ENCODE data around the gene ADAM15. TPM values are rescaled to one million over a fixed set of nuclear protein-coding genes. Genes with fewer than 3 reads are reported as not detected.

Gene ADAM15
- total and polyA plus RNA-seq, 2 donors (not counting 3 experiments of a cell fraction or from before 2014, with no cell fraction given) = 295 to 299 TPM

GRCh38 chr1:155016231-155016831 lies 34.8 kb upstream of the ADAM15 start:
- no peak overlapping the region for H2AFZ ChIP-seq (ENCODE audit: low read depth, low read length)
- no peak overlapping the region for H3K9ac ChIP-seq (replicated peaks; ENCODE audit: extremely low read depth, insufficient read depth, low read length)
- POLR2A ChIA-PET = interaction anchor here (1.4 kb wide), 1 partner anchor 20 kb away, joined by 3 read pairs; no protein-coding TSS in a partner anchor
- CTCF ChIA-PET = interaction anchor here (1.5 to 6.4 kb wide), 19 partner anchors 9 to 456 kb away, joined by 5 to 87 read pairs (median 19); partner anchors contain the start of genes ADAM15, FLAD1, LENEP and PBXIP1
- no peaks in the 10 kb centered on the region for H4K20me1 ChIP-seq (replicated peaks; ENCODE audit: control insufficient read depth, extremely low read depth, insufficient read depth, low read length)
- no peak overlapping the region for H3K4me2 ChIP-seq (ENCODE audit: insufficient read depth, low read length)
- no peaks in the 10 kb centered on the region for H3K79me2 ChIP-seq (ENCODE audit: control insufficient read depth, insufficient read depth, low read length)
- no peak for DNase-seq (ENCODE audit: low read depth, low spot score)
- H3K9me1 ChIP-seq (replicated peaks; ENCODE audit: control insufficient read depth, extremely low read depth, insufficient read depth, low read length) = no peaks in the 10 kb centered on the region
- peaks cover 9% of the 10 kb centered on the region for H3K4me1 ChIP-seq (ENCODE audit: control insufficient read depth, extremely low read depth, insufficient read depth, low read length)
- FAIRE-seq = no peak
- H3K9me3 ChIP-seq (replicated peaks; ENCODE audit: control insufficient read depth, insufficient read depth, low read length) = no peaks in the 10 kb centered on the region
- no peak overlapping the region for H3K4me3 ChIP-seq (replicated peaks in 1 of 3; ENCODE audit: insufficient read depth in 1 of 3, low read depth in 1 of 3, low read length in 3 of 3)
- BruUV-seq (replicated peaks) = no TSS peak
- intact Hi-C loops (cut with micrococcal nuclease) (loop anchor here (5.0 kb wide), 1 partner anchor 459 kb away; the partner anchor contains the start of gene UBE2Q1), dilution Hi-C loops (cut with MboI; ENCODE audit: extremely low pct_ligation_motif_present, low sequenced_read_pairs) (no loop called here)
- H3K27ac ChIP-seq (ENCODE audit: insufficient read depth, low read depth, low read length) = no peak overlapping the region
- no peak for TF ChIP-seq MAX (IDR thresholded peaks at IDR 0.05; ENCODE audit: insufficient read depth, insufficient read length)
- no peak for TF ChIP-seq FOS (IDR thresholded peaks at IDR 0.05; ENCODE audit: borderline replicate concordance, insufficient read depth, low read length)
- TF ChIP-seq EZH2 (IDR thresholded peaks at IDR 0.05; ENCODE audit: borderline replicate concordance, low read depth, low read length, severe bottlenecking) = no peak
- TF ChIP-seq MYC (IDR thresholded peaks at IDR 0.05; ENCODE audit: low read depth, low read length) = no peak
- no peak for TF ChIP-seq JUN (IDR thresholded peaks at IDR 0.05; ENCODE audit: borderline replicate concordance, insufficient read depth, insufficient read length, low read depth)
- TF ChIP-seq POLR2AphosphoS5 (IDR thresholded peaks at IDR 0.05; ENCODE audit: insufficient read depth, low read depth, low read length) = no peak
- no peak for TF ChIP-seq GATA2 (IDR thresholded peaks at IDR 0.05; ENCODE audit: insufficient read depth, insufficient read length, low read depth, low read length)
- H3K36me3 ChIP-seq (ENCODE audit: control insufficient read depth in 2 of 2, extremely low read depth in 1 of 2, insufficient read depth in 2 of 2, low read length in 2 of 2) = peaks cover 0 to 19% of the 10 kb centered on the region in 2 experiments
- no peaks in the 10 kb centered on the region for H3K27me3 ChIP-seq (ENCODE audit: control insufficient read depth in 2 of 2, insufficient read depth in 2 of 2, low read length in 2 of 2)

Measured in endothelial cell of umbilical vein (primary cell).